T-helper 1 cell treated with Interleukin-12 subunit alpha and Interleukin-12 subunit beta and Interleukin-4 antibody, amounts not matched to agents 30 ng/mL and 1 ng/mL, for 36 hours (primary cell): ENCODE measurements around the gene PLCB4. TPM values are rescaled to one million over a fixed set of nuclear protein-coding genes. Genes with fewer than 3 reads are reported as not detected.

Source experiments
- intact Hi-C: fragments of 100-400 bp; cut with micrococcal nuclease; formaldehyde crosslinking; loops from one replicate; pipeline ENCODE4 v1.15.1; 2024
- total RNA-seq: library from RNA; stranded (reverse); gene quantifications from 2 replicates; pipeline ENCODE4 v1.2.3, GENCODE V29; 2022

PLCB4 gene
- total RNA-seq, 1 donor from 2014 or later = not detected

GRCh38 chr20:9392892-9393857 lies 324.3 kb downstream of the PLCB4 start:
- intact Hi-C loops = no loop called here

GRCh38 chr20:9395971-9396370 lies 327.1 kb downstream of the PLCB4 start:
- intact Hi-C loops = no loop called here

- intact Hi-C loops = no loop called here
Observed at GRCh38 chr20:9397928-9398327, 329.0 kb downstream of the PLCB4 start.

GRCh38 chr20:9398882-9399281 lies 330.0 kb downstream of the PLCB4 start:
- intact Hi-C loops = no loop called here

GRCh38 chr20:9399322-9399721 lies 330.4 kb downstream of the PLCB4 start:
- intact Hi-C loops = no loop called here

GRCh38 chr20:9400171-9401025 lies 331.5 kb downstream of the PLCB4 start:
- intact Hi-C loops = no loop called here

- intact Hi-C loops = no loop called here
Observed at GRCh38 chr20:9401371-9401770, 332.5 kb downstream of the PLCB4 start.

GRCh38 chr20:9402141-9402540 lies 333.3 kb downstream of the PLCB4 start:
- intact Hi-C loops = no loop called here

- intact Hi-C loops = no loop called here
Observed at GRCh38 chr20:9402546-9402945, 333.7 kb downstream of the PLCB4 start.

- intact Hi-C loops = no loop called here
Observed at GRCh38 chr20:9403448-9403847, 334.6 kb downstream of the PLCB4 start.

- intact Hi-C loops = loop anchor here (1.0 kb wide), 2 partner anchors 202 to 505 kb away; no protein-coding TSS in a partner anchor
Observed at GRCh38 chr20:9407805-9408421, 339.0 kb downstream of the PLCB4 start.

GRCh38 chr20:9408422-9409300 lies 339.8 kb downstream of the PLCB4 start:
- intact Hi-C loops = loop anchor here (1.0 kb wide), 2 partner anchors 202 to 505 kb away; no protein-coding TSS in a partner anchor

- intact Hi-C loops = no loop called here
Observed at GRCh38 chr20:9409352-9409751, 340.5 kb downstream of the PLCB4 start.

- intact Hi-C loops = no loop called here
Observed at GRCh38 chr20:9409981-9410380, 341.1 kb downstream of the PLCB4 start.

GRCh38 chr20:9411833-9412232 lies 342.9 kb downstream of the PLCB4 start:
- intact Hi-C loops = no loop called here

- intact Hi-C loops = no loop called here
Observed at GRCh38 chr20:9412309-9412708, 343.4 kb downstream of the PLCB4 start.

- intact Hi-C loops = no loop called here
Observed at GRCh38 chr20:9413001-9413400, 344.1 kb downstream of the PLCB4 start.

- intact Hi-C loops = no loop called here
Observed at GRCh38 chr20:9415426-9415825, 346.5 kb downstream of the PLCB4 start.

GRCh38 chr20:9416421-9416820 lies 347.5 kb downstream of the PLCB4 start:
- intact Hi-C loops = no loop called here

- intact Hi-C loops = no loop called here
Observed at GRCh38 chr20:9417665-9418064, 348.8 kb downstream of the PLCB4 start.
